Activated CD4-positive, CD25-positive, alpha-beta regulatory T cell (primary cell): ENCODE results near the gene SWSAP1.
A peak's percentile ranks its signal among the peaks of the same experiment; 100 is the strongest.

Experiments
- DNase-seq, 4 experiments: peaks; one replicate each; lab custom pipeline; 2025; lab: John Stamatoyannopoulos, UW

SWSAP1 gene

DNA sequence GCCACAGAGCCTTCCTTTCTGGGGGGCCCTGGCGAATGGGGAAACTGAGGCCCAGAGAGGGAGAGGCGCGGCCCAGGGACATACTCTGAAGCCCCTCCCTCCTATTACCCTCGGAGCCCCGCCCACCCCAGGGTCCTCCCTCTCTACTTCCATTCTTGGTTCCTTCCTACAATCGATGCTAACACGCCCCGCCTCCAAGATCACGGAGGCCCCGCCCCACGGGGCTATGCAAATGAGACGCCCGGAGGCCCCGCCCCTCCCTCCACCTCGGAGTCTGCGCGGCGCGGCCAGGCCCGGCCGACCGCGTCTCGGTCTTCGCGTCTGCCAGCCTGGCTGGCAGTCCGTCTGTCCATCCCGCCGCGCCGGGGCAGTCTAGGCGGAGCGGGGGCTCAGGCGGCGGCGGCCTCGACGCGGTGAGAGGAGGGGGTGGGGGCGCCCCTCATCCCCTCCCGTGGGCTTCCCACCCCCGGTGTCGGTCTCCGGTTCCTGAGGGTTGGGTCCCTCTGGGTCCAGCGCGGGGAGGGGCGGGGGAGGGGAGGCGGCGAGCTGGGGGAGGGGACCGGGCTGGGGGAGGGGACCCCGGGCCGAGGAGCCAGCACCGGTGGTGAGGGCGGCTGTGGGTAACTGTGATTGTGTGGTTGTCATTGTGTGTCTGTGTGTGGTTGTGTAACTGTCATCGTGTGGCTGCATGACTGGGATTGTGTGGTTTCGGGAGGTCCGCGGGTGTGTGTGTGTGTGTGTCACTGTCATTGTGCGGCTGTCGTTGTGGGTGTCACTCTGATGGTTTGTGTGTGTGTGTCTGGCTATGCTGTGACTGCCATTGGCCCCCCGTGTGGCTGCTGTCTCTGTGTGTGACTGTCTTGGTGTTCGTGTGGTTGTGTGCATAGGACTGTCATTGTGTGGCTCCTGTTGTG is 19.0 kb upstream of the SWSAP1 start, which contains the start of gene PLPPR2:
PLPPR2 (plus strand) TSS at position 273 of the 914 bp plus-strand sequence. CDS start 2,242 bp downstream, outside the sequence.
- DNase-seq: peak; percentile 68 to 70 (median 69)

DNA sequence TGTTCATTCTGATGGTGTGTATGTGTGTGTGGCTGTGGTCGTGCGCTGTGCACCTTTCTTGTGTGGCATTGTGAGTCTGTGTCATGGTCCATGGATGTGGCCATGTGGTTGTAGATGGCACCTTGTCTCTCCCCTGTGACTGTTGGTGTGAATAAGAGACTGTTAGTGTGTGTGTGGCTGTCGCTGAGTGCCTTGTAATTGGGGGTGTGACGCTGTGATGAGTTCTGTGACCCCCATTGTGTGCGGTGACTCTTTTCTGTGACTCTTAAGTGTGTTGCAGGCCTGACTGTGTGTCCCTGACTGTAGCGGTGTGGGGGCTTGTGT is 18.4 kb upstream of the SWSAP1 start:
- no peak for DNase-seq

DNA sequence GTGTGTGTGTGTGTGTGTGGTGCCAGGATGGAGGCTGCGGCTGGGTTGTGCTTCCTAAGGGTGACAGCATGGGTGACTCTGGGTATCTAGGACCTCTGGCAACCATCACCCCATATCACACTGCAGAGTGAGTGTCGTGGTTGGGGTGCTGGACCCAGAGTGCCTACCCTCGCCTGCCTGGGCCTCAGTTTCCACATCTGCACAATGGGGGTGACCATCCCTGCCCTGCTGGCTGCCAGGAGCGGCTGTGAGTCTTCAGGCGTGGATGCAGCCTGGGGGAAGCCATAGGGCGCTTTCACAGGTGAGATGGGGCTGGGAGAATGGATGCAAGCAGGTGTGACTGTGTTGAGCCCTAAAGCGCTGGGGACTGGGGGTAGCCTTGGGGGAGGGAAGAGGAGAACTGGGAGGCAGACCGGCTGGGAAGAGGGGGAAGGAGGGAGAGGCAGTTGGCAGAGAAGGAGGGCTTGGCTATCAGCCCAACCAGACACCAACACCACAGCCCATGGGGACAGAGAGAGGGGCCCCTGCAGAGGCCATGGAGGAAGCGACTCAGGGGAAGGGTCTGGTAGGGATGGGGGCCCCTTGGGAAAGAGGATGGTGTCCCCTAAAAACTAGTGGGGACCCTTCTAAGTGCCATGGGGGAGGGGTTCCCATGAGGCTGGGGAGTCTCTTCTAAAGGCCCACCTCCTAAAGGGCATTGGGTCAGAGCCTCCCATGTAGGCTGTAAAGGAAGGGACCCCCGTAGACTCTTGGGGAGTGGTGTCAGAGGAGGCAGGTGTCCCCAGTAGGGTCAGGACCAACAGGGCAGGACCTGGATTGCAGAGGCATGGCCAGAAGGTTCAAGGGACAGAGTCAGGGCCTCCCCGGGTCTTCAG is 17.6 kb upstream of the SWSAP1 start:
- DNase-seq: no peak

DNA sequence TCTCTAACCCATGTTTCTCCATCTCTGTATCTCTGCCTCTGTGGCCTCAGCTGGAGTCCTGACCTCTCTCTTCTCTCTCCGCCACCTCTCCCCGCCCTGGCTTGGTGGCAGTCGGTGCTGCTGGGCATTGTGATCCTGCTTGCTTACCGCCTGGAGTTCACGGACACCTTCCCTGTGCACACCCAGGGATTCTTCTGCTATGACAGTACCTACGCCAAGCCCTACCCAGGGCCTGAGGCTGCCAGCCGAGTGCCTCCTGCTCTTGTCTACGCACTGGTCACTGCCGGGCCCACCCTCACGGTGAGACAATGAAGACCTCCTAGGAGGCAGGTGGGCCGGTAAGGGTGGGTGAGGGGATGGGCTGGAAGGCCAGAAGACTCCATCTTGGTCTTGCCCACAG is 15.0 kb upstream of the SWSAP1 start:
- DNase-seq: no peak

DNA sequence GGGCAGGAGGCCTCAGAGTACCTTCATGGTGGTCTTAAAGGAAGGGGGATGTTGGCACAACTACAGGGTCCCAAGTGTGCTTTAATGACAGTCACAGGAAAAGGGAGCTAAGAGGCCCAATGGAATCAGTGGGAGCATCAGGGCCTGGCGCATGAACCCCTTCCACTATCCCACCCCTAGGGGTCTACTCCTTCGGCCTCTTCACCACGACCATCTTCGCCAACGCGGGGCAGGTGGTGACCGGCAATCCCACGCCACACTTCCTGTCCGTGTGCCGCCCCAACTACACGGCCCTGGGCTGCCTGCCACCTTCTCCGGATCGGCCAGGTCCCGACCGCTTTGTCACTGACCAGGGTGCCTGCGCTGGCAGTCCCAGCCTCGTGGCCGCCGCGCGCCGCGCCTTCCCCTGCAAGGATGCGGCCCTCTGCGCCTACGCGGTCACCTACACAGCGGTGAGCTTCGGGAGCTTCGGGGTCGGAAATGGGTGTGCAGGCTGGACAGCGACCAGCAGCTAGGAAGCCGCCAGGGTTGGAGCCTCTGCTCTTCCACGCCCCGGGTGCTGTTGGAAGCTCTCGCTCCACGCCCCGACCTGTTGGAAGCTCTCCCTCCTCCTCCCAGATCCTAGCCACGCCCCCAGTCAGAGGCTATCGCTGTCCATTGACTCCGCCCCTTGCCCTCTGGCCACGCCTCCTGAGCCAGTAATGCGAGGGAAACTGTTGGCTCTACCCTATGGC is 13.3 kb upstream of the SWSAP1 start:
- DNase-seq: no peak

DNA sequence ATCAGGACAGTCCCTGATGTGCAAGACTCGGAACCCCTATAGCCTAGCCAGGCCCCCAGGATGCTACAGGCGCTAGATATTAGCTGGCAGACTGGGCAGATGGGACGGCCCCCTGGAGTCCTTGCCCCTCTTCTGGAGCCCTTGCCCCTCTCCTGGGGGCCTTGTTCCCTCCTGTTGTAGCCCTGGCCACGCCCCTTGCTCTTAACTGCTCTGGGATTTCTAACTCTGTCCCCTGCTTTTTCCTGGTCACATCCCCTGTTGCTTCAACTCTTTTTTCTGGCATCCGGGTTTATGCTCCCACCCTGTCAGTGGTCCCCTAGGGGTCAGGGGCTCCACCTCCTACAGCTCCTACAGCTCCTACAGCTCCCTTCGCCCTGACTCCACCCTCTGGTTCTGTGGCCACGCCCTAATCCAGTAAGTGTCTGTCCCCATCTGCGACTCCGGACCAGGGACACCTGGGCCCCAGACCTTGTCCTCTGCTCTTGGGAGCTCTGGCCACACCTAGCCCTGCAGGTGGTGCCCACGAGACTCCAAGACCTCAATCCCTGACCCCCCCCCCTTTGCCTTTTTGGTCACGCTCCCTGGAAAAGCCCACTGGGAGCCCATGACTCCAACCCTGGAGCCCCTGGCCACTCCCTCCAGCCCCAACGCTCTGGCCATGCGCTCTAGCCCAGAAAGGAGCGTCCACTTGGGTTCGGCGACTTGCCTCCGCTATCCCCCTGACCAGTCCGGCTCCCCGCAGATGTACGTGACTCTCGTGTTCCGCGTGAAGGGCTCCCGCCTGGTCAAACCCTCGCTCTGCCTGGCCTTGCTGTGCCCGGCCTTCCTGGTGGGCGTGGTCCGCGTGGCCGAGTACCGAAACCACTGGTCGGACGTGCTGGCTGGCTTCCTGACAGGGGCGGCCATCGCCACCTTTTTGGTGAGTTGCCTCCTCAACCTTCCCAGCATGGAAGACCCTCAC is 12.4 kb upstream of the SWSAP1 start:
- DNase-seq: no peak

DNA sequence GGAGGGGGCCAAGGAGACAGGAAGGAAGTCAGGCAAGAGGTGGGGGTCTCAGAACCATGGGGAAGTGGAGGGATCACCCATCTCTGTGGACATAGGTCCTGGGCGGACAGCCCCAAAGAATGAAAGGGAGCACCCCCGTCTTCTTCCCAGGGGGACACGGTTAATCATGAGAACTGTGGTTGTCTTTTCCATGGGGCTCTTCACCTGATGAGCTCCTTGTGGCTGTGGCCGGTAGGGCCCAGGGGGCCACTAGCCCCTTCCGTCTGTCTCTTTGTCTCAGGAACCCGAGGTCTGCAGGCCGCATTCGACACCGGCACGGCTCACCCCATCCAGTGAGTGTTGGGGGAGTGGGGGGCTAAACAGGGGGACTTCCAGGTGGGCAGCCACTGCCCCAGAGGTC is 10.6 kb upstream of the SWSAP1 start:
- no peak for DNase-seq

DNA sequence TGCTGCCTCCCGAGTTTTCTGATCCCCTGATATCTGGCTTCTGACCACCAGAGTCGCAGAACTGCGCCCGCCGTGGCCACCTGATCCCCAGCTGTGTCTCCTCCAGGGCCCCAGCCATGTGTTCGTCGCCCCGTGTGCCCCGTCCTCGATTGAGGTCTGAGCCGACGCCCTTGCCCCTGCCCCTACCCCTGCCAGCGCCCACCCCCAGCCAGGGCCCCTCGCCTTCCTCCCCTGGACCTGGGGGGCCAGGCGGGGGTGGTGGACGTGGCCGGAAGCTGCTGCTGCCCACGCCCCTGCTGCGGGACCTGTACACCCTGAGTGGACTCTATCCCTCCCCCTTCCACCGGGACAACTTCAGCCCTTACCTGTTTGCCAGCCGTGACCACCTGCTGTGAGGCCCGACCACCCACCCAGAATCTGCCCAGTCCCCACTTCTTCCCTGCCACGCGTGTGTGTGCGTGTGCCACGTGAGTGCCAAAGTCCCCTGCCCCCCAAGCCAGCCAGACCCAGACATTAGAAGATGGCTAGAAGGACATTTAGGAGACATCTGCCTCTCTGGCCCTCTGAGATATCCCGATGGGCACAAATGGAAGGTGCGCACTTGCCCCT is 10.1 kb upstream of the SWSAP1 start:
- DNase-seq: no peak

DNA sequence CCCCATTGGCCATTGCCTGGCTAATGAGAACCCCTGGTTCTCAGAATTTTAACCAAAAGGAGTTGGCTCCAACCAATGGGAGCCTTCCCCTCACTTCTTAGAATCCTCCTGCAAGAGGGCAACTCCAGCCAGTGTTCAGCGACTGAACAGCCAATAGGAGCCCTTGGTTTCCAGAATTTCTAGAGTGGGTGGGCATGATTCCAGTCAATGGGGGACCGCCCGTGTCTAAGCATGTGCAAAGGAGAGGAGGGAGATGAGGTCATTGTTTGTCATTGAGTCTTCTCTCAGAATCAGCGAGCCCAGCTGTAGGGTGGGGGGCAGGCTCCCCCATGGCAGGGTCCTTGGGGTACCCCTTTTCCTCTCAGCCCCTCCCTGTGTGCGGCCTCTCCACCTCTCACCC is 9.5 kb upstream of the SWSAP1 start:
- DNase-seq: no peak

DNA sequence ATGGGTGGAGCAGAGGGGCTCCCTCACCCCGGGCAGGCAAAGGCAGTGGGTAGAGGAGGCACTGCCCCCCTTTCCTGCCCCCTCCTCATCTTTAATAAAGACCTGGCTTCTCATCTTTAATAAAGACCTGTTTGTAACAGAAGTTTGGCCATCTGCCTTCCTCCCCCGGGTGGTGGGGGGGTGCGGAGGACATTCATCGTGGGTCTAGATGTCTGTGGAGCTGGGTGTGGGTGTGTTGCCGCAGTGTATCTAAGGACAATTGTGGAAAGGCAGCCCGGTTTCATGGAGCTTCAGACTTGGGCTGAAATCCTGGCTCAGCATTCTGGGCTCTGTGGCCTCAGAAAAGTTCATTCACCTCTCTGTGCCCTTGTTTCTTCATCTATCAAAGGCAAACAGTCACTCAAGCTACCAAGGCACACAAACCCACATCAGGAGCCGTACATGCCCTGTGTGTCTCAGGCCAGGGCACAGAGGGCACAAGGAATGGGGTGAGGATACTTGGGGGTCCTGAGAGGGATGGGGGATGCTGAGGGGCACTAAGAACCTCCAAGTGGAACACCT is 8.8 kb upstream of the SWSAP1 start:
- DNase-seq: no peak

DNA sequence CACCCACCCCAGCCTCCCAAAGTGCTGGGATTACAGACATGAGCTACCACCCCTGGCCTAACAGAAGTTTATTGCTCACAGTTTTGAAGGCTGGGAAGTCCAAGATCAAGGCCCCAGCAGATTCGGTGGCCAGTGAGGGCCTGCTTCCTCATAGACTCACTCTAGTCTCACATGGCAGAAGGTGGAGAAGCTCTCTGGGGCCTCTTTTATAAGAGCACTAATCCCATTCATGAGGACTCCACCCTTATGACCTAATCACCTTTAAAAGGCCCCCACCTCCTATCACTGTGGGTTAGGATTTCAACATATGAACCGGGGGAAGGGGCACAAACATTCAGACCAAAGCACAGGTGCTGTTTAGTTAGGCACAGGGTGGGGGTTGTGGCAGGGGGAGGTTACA is 6.9 kb upstream of the SWSAP1 start:
- no peak for DNase-seq

DNA sequence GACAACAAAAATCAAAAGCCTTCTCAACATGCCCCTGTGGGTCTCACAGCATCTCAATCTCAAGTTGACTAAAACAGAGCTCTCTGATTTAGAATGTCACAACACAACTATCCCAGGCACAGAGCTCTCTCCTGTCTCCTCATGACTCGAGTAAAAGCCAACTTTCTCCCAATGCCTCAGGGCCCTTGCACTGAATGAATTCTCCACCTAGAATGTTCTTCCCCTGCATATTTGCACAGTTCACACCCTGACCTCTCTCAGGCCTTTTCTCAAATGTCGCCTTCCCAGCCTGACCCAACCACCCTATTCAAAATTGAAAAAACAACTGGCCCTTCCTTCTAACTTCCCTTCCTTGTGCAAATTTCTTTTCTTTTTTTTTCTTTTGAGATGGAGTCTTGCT is 3.7 kb upstream of the SWSAP1 start:
- no peak for DNase-seq

DNA sequence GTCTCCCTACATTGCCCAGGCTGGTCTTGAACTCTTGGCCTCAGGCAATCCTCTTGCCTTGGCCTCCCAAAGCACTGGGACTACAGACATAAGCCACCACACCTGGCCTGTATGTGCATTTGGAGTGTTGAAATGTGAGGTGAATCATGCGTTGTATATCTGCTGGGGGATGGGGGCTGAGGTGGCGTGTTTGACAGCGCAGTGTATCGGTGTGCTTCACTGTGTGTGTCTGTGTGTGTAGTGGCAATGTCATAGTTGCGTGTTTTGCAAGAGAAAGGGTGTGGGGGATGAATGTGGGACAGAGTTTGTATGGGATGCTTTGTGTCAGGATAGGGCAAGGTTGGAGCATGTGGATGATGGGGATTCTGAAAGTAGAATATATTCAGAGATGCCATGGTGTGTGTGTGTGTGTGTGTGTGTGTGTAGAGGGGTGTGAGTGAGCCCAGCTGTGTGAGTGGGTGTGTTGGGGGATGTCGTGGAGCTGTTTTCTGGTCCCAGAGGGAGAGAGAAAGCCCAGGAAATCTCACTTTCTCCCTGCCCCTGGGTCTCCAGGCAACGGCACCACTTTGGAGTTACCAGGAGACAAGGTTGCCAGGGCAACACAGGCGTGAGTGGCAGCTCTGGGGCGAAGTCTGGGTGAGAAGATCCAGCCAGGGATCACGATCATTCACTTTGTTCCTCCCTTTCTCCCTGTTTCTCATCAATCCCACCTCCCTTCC is 1.1 kb upstream of the SWSAP1 start:
- no peak for DNase-seq

DNA sequence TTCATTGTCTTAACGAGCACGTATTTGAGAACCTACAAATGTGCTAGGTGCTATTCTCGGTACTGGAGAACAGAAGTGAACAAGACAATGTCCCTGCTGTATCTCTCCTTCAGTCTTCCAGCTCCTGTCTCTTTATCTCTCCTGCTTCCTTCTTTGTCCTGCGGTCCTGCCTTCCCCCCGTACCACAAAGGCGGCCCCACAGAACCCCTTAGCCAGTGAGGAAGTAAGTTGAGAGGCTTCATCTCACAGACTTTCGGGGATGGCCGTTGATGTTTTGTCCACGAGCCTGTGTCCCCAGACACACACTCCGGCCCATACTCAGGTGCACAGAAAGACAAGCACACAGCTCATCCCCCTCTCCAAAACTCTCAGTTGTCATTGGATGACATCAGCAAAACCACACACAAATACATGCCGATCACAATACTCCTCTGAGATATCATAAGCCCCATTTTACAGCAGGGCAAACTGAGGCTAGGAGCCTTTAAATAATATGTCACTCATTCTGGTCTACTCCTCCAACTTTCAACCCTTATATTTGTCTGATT is 507 bp upstream of the SWSAP1 start:
- DNase-seq: no peak

DNA sequence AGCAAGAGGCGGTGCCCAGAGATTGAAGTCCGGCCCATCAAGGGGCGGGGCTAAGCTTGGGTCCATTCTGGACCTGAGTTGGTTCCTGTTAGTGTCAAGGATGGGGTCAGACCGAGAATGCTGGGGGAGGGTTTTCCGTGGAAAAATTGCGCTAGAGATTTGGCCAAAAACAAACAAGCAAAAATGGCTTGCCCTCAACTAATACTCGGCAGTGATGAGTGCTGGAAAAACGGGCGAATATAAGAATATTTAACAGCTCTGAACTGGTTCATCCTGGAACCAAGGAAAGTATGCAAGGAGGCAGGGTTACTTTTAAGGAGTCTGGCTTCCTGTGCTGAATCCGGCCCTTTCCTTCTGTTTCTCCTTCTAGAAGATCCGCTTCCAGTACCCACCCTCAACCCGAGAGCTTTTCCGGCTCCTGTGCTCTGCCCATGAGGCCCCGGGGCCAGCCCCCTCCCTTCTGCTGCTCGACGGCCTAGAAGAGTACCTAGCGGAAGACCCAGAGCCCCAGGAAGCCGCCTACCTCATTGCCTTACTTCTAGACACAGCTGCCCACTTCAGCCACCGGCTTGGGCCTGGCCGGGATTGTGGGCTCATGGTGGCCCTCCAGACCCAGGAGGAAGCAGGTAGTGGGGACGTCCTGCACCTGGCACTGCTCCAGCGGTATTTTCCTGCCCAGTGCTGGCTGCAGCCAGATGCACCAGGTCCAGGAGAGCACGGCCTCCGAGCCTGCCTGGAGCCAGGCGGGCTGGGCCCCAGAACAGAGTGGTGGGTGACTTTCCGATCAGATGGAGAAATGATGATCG is 880 bp downstream of the SWSAP1 start:
- DNase-seq: peak in 3 of 4 experiments; percentile 32 to 73 (median 66)

DNA sequence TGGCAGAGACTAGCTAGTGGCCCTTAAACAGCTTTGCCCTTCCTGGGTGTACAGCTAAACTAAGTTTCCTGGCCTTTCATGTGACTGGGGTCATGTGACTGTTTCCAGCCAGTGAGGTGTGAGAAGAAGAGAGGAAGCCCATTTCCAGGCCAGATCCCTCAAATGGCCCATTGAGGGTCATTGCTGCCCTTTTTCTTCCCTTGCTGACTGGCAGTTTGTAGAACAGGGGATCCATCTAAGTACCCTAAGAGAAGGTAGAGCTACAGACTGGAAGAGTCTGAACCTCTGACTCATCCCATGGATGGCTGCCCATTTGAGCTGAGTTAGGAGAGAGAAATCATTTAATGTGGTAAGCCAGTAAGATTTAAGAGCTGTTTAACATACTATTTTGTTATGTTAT is 2.8 kb downstream of the SWSAP1 start:
- no peak for DNase-seq

DNA sequence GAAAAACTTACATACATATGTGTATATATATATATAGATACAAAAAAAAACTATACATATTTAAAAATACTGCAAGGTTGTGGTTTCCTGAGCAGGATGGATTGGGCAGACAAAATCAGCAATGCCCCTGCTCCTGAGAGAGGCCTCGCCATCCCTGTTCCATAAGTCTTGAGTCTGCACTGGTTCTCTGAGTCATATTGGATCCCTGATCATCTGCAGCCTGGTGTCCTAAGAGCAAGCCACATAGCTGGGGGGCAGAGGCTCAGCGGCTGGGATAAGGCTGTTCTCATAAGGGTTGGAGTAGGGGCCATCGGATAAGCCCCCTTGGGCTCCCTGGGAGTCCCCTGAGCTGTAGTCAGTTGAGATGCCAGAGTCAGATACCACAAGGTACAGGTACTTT is 3.3 kb downstream of the SWSAP1 start:
- no peak for DNase-seq

DNA sequence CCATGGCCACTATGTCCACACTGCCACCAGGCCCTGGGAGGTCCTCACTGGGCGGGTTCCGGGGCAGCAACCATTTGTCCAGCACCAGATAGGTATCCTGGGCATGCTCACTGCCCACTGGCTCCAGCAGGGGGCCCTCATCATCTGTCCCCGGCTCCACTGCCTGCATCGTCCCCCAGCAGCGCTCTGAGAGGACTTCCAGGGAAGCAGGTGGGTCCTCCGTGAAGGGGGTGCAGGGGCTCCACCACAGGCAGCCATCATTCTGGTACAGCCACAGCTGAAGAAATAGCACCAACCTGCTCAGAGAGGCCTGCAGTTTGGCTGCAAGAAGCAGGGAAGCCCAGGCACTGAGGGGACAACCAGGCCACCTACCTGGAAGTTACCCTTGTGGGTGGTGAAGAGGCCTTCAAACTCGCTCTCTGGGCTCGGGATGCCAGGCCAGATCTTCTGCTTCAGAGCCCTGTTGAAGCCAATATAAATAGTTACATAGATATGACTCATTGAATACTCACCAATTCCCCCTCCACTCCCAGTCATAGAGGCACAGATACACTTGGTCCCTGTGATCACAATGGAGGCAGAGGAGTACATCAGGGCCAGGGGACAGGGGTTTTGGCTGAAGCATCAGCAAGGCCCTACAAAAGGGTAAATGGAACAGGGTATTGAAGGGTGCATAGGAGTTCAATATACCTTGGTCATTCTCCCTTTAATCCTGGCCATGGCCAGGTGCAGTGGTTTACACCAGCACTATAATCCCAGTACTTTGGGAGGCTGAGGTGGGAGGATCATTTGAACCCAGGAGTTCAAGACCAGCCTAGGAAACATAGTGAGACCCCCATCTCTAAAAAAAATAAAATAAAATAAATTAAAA is 4.1 kb downstream of the SWSAP1 start:
- no peak for DNase-seq
